PC-3 (cell line): ENCODE measurements around the gene PPFIA1. TPM values are rescaled to one million over a fixed set of nuclear protein-coding genes. Genes with fewer than 3 reads are reported as not detected.

Source experiments
- ATAC-seq: fragments of 200-7000 bp; cut with Tn5 transposase; 2 replicates; pipeline ENCODE4 v1.9.1; 2020; ENCODE audit warnings: mild to moderate bottlenecking, moderate library complexity
- BruUV-seq: library from RNA; stranded (reverse); fragments of 400-500 nt; replicated peaks from 2 replicates; lab custom pipeline; 2021; lab: Mats Ljungman, UMichigan
- CTCF ChIA-PET: fragments of 300-600 bp; sonication (Branson Sonifier 250); formaldehyde crosslinking; loops from one replicate; lab custom pipeline; 2022; ENCODE audit warnings: antibody characterized with exemption; lab: Charles Lee
- POLR2A ChIA-PET: fragments of 300-600 bp; sonication (Branson Sonifier 250); formaldehyde crosslinking; loops from one replicate; lab custom pipeline; 2022; ENCODE audit warnings: antibody characterized with exemption; ENCODE audit not compliant: unreplicated experiment; lab: Charles Lee
- DNase-seq: peaks from one replicate; pipeline ENCODE4 v3.0.0-alpha.2; 2015
- H2AFZ ChIP-seq: fragments of 300-600 bp; sonication (generic); 2 replicates; pipeline ENCODE4 v1.6.0; 2016; ENCODE audit warnings: antibody characterized with exemption, low read length
- H3F3A ChIP-seq: fragments of 300-600 bp; sonication (generic); one replicate; pipeline ENCODE4 v1.6.0; 2017; ENCODE audit warnings: antibody characterized with exemption, low read length, control low read depth, mild to moderate bottlenecking; ENCODE audit not compliant: unreplicated experiment
- H3K27ac ChIP-seq: fragments of 300-600 bp; sonication (generic); 2 replicates; pipeline ENCODE4 v1.5.1; 2016; ENCODE audit warnings: mild to moderate bottlenecking, low read length
- H3K27me3 ChIP-seq: fragments of 300-600 bp; sonication (generic); 2 replicates; pipeline ENCODE4 v1.6.1; 2016; ENCODE audit warnings: low read length, mixed read lengths
- H3K36me3 ChIP-seq: fragments of 300-600 bp; sonication (generic); 2 replicates; pipeline ENCODE4 v1.6.1; 2016; ENCODE audit warnings: low read depth, mixed run types, low read length, mixed read lengths
- H3K4me1 ChIP-seq: fragments of 300-600 bp; sonication (generic); 2 replicates; pipeline ENCODE4 v1.5.1; 2016; ENCODE audit warnings: low read length; ENCODE audit not compliant: insufficient read depth
- H3K4me2 ChIP-seq: fragments of 300-600 bp; sonication (generic); 2 replicates; pipeline ENCODE4 v1.6.0; 2016; ENCODE audit warnings: low read length
- H3K4me3 ChIP-seq: fragments of 300-600 bp; sonication (generic); 2 replicates; pipeline ENCODE4 v1.5.1; 2016; ENCODE audit warnings: mild to moderate bottlenecking, low read length, mixed read lengths
- H3K79me2 ChIP-seq: fragments of 300-600 bp; sonication (generic); 2 replicates; pipeline ENCODE4 v1.6.1; 2017; ENCODE audit warnings: low read length, mixed read lengths
- H3K9ac ChIP-seq: fragments of 300-600 bp; sonication (generic); 2 replicates; pipeline ENCODE4 v1.6.0; 2016; ENCODE audit warnings: mild to moderate bottlenecking, low read length
- H3K9me2 ChIP-seq: fragments of 300-600 bp; sonication (generic); replicated peaks from 2 replicates; pipeline ENCODE4 v1.6.1; 2016; ENCODE audit warnings: mixed run types, low read length, mixed read lengths
- H3K9me3 ChIP-seq: fragments of 300-600 bp; sonication (generic); 2 replicates; pipeline ENCODE4 v1.6.1; 2016; ENCODE audit warnings: low read length, mixed read lengths
- H4K20me1 ChIP-seq: fragments of 300-600 bp; sonication (generic); 2 replicates; pipeline ENCODE4 v1.6.1; 2016; ENCODE audit warnings: low read length, mixed read lengths
- EZH2 ChIP-seq: fragments of 300-600 bp; sonication (generic); IDR thresholded peaks from one replicate; pipeline ENCODE4 v1.6.1; 2017; ENCODE audit warnings: antibody characterized with exemption, mild to moderate bottlenecking, low read length; ENCODE audit not compliant: unreplicated experiment
- EZH2phosphoT487 ChIP-seq: fragments of 300-600 bp; sonication (generic); IDR thresholded peaks from 2 replicates; pipeline ENCODE4 v1.6.1; 2018; ENCODE audit warnings: mild to moderate bottlenecking, antibody characterized with exemption, low read length, borderline replicate concordance
- intact Hi-C: fragments of 100-400 bp; cut with micrococcal nuclease; formaldehyde crosslinking; loops from 2 replicates; pipeline ENCODE4 v1.9.0; 2023
- total RNA-seq: library from RNA; depleted of rRNA; stranded (reverse); fragments of >200 nt; gene quantifications from 2 replicates; pipeline ENCODE4 v1.2.3, GENCODE V29; 2014
- TF ChIP-seq, protein P1 (sequence below): fragments of 300-600 bp; sonication (generic); conservative IDR thresholded peaks from 2 replicates; pipeline ENCODE4 v1.5.1; 2017; ENCODE audit warnings: antibody characterized with exemption, low read depth, mild to moderate bottlenecking, low read length

Gene PPFIA1
- total RNA-seq, 1 experiment from 2014 or later, result 57.5 TPM

DNA sequence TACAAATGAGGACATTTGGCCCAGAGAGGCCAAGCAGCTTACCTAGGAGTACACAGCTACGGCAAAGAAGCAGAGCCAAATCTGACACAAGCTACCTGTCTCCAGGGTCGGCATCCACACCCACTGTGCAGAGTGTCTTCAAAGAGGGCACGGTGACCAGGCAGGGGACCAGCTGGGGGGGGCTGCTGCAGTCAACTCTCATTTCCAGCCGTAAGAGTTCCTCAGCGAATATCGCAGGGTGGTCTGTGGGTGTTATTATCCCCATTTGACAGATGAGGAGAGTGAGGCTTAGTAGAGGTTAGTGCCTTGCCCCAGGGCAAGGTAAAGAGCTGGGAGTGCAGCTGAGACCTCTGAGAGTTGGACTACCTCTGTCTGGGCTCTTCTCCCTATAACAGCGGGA is 7.1 kb upstream of the PPFIA1 start:
- H3K27ac ChIP-seq, result no peak overlapping the region
- ChIA-PET POLR2A (no interaction called here), CTCF (interaction anchor here (0.5 kb wide), 1 partner anchor 72 kb away, joined by 3 read pairs; no protein-coding TSS in a partner anchor)
- H3K9me3 ChIP-seq, result no peaks in the 10 kb centered on the region
- no TSS peak for BruUV-seq
- no peaks in the 10 kb centered on the region for H3F3A ChIP-seq
- no peak overlapping the region for H2AFZ ChIP-seq
- no peak for DNase-seq
- H3K9ac ChIP-seq, result no peak overlapping the region
- H3K4me1 ChIP-seq, result no peaks in the 10 kb centered on the region
- no peak overlapping the region for H3K4me2 ChIP-seq
- no peaks in the 10 kb centered on the region for H3K9me2 ChIP-seq
- H4K20me1 ChIP-seq, result no peaks in the 10 kb centered on the region
- no peaks in the 10 kb centered on the region for H3K79me2 ChIP-seq
- no peak for ATAC-seq
- no peaks in the 10 kb centered on the region for H3K36me3 ChIP-seq
- H3K27me3 ChIP-seq, result no peaks in the 10 kb centered on the region
- intact Hi-C loops, result no loop called here
- no peak overlapping the region for H3K4me3 ChIP-seq
- TF ChIP-seq, protein P1, sequence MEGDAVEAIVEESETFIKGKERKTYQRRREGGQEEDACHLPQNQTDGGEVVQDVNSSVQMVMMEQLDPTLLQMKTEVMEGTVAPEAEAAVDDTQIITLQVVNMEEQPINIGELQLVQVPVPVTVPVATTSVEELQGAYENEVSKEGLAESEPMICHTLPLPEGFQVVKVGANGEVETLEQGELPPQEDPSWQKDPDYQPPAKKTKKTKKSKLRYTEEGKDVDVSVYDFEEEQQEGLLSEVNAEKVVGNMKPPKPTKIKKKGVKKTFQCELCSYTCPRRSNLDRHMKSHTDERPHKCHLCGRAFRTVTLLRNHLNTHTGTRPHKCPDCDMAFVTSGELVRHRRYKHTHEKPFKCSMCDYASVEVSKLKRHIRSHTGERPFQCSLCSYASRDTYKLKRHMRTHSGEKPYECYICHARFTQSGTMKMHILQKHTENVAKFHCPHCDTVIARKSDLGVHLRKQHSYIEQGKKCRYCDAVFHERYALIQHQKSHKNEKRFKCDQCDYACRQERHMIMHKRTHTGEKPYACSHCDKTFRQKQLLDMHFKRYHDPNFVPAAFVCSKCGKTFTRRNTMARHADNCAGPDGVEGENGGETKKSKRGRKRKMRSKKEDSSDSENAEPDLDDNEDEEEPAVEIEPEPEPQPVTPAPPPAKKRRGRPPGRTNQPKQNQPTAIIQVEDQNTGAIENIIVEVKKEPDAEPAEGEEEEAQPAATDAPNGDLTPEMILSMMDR, result no peak
- TF ChIP-seq EZH2phosphoT487, result no peak
- TF ChIP-seq EZH2, result no peak

DNA sequence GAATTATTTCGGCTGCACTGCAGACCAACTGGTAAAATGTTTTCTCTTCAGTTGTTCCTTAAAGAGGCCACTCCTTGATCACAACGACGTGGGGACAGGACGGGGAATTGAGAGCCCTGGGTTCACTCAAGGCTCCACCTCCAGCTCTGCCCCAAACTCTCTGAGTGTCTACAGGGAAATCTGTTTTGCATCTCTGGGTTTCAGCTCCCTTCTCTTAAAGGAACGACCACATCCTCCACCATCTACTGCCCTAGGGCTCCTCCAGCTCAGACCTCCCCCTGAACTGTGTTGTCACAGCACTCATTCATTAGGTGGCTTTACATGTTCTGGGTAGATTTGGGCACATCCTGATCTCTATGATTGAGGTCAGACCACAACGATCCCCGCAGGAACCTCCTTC is 5.1 kb upstream of the PPFIA1 start:
- Histone ChIP-seq H3K4me1 (peaks cover 6% of the 10 kb centered on the region; the same call in 1 of the 2 replicates), H3K27ac (no peak overlapping the region), H3K9me2 (no peaks in the 10 kb centered on the region), H4K20me1 (no peaks in the 10 kb centered on the region), H3K9me3 (no peaks in the 10 kb centered on the region), H3K4me2 (no peak overlapping the region), H3K4me3 (no peak overlapping the region), H3K9ac (no peak overlapping the region), H3K79me2 (peaks cover 7% of the 10 kb centered on the region), H3K36me3 (no peaks in the 10 kb centered on the region), H2AFZ (no peak overlapping the region), H3F3A (no peaks in the 10 kb centered on the region), H3K27me3 (no peaks in the 10 kb centered on the region)
- intact Hi-C loops, result no loop called here
- ATAC-seq, result no peak
- CTCF ChIA-PET, result no interaction called here
- POLR2A ChIA-PET, result no interaction called here
- TF ChIP-seq EZH2phosphoT487 (no peak), EZH2 (no peak)
- TF ChIP-seq, protein P1, result no peak
- no TSS peak for BruUV-seq
- DNase-seq, result no peak

DNA sequence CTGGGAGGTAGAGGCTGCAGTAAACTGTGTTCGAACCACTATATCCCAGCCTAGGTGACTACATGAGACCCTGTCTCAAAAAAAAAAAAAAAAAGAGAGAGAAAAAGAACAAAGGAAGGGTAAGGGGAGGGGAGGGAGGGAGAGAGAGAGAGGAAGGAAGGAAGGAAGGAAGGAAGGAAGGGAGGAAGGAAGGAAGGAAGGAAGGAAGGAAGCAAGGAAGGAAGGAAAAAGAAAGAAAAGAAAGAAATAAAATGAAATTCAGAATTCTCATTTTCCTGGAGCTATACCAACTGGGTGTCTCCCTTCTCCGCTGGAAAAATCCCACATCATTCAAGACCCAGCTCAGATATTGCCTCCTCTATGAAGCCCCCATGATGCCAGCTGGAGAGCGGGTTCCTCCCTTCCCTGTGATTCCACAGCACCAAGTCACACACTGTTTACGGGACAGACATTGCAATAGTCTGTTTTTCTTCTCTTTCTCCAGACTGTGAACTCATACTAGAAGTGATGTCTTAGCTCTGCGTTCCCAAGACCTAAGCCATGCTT is 3.0 kb upstream of the PPFIA1 start:
- H3K36me3 ChIP-seq, result peaks cover 5% of the 10 kb centered on the region; the same call in 1 of the 2 replicates
- 0 out of 2 replicates have a peak, but pooled peaks cover 7% of the 10 kb centered on the region for H4K20me1 ChIP-seq
- no peak for DNase-seq
- no TSS peak for BruUV-seq
- H2AFZ ChIP-seq, result no peak overlapping the region
- no peaks in the 10 kb centered on the region for H3F3A ChIP-seq
- H3K27me3 ChIP-seq, result no peaks in the 10 kb centered on the region
- peaks cover 13% of the 10 kb centered on the region for H3K4me1 ChIP-seq
- H3K27ac ChIP-seq, result no peak overlapping the region
- peaks cover 24% of the 10 kb centered on the region for H3K79me2 ChIP-seq
- H3K9ac ChIP-seq, result no peak overlapping the region
- no peak overlapping the region for H3K4me2 ChIP-seq
- H3K4me3 ChIP-seq, result no peak overlapping the region
- H3K9me2 ChIP-seq, result no peaks in the 10 kb centered on the region
- CTCF ChIA-PET, result interaction anchor here (0.7 kb wide), 1 partner anchor 20 kb away, joined by 5 read pairs; no protein-coding TSS in a partner anchor
- ATAC-seq, result no peak
- no peaks in the 10 kb centered on the region for H3K9me3 ChIP-seq
- POLR2A ChIA-PET, result no interaction called here
- TF ChIP-seq EZH2phosphoT487 (no peak), EZH2 (no peak)
- TF ChIP-seq, protein P1, result no peak
- intact Hi-C loops, result no loop called here
